ENCODE results near the gene GOLT1A. TPM values are rescaled to one million over a fixed set of nuclear protein-coding genes. Genes with fewer than 3 reads are reported as not detected.

GOLT1A gene
- polyA plus RNA-seq, 1 donor from 2014 or later, result not detected

DNA sequence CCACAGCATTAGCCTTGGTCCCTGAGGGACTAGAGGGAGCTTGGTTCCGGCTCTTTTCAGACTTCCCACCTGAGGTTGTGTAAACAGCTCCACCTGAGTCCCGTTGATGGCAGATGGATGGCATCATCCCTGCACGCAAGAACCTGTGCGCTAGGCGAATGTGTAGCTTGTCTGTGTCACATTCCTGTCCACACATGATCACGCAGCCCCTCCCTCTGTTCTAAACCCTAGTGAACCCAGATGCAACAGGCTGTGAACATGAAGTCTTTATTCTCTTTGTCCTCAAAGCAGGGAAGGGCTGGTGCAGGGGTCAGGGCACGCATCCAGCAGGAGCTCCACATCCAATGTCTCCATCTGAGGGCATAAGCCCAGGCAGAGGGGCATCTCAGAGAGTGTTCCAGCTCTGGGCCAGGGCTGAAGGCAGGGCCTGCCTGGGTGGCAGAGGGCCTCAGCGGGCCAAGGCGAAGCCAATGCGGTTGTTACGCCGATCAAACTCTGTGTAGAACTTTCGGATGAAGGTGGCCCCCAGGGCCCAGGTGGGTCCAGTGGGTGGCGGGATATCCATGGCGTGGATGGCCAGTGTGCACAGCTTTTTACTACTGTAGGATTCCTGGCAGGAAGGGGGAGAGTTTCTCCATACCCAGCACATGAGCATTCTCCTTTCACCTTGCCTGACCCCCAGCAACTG is 59.1 kb downstream of the GOLT1A start:
- peaks cover 29% of the 10 kb centered on the region for H3K27me3 ChIP-seq (ENCODE audit: insufficient read depth, low read depth, low read length)
- H2AFZ ChIP-seq (ENCODE audit: low read depth, low read length), result no peak overlapping the region
- no peak overlapping the region for H3K9ac ChIP-seq (ENCODE audit: low read length)
- TF ChIP-seq EZH2 (IDR thresholded peaks at IDR 0.05; ENCODE audit: borderline replicate concordance, insufficient read depth, low read length, poor library complexity, severe bottlenecking) (no peak), CTCF (IDR thresholded peaks at IDR 0.05; ENCODE audit: poor library complexity, severe bottlenecking) (no peak), POLR2AphosphoS5 (IDR thresholded peaks at IDR 0.05) (no peak), SMC3 (conservative IDR thresholded peaks at IDR 0.05; ENCODE audit: poor library complexity) (no peak), TAF1 (IDR thresholded peaks at IDR 0.05; ENCODE audit: low read depth) (no peak), MXI1 (conservative IDR thresholded peaks at IDR 0.05; ENCODE audit: poor library complexity, severe bottlenecking) (no peak), RAD21 (conservative IDR thresholded peaks at IDR 0.05) (no peak), EP300 (conservative IDR thresholded peaks at IDR 0.05; ENCODE audit: poor library complexity, severe bottlenecking) (no peak)
- TF ChIP-seq, protein P1, sequence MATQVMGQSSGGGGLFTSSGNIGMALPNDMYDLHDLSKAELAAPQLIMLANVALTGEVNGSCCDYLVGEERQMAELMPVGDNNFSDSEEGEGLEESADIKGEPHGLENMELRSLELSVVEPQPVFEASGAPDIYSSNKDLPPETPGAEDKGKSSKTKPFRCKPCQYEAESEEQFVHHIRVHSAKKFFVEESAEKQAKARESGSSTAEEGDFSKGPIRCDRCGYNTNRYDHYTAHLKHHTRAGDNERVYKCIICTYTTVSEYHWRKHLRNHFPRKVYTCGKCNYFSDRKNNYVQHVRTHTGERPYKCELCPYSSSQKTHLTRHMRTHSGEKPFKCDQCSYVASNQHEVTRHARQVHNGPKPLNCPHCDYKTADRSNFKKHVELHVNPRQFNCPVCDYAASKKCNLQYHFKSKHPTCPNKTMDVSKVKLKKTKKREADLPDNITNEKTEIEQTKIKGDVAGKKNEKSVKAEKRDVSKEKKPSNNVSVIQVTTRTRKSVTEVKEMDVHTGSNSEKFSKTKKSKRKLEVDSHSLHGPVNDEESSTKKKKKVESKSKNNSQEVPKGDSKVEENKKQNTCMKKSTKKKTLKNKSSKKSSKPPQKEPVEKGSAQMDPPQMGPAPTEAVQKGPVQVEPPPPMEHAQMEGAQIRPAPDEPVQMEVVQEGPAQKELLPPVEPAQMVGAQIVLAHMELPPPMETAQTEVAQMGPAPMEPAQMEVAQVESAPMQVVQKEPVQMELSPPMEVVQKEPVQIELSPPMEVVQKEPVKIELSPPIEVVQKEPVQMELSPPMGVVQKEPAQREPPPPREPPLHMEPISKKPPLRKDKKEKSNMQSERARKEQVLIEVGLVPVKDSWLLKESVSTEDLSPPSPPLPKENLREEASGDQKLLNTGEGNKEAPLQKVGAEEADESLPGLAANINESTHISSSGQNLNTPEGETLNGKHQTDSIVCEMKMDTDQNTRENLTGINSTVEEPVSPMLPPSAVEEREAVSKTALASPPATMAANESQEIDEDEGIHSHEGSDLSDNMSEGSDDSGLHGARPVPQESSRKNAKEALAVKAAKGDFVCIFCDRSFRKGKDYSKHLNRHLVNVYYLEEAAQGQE (IDR thresholded peaks at IDR 0.05; ENCODE audit: borderline replicate concordance), result no peak
- H3K9me2 ChIP-seq (ENCODE audit: insufficient read depth, low read length), result no peaks in the 10 kb centered on the region
- no peaks in the 10 kb centered on the region for H3K9me3 ChIP-seq (ENCODE audit: low read length)
- no peaks in the 10 kb centered on the region for H4K20me1 ChIP-seq (ENCODE audit: insufficient read depth)
- H3F3A ChIP-seq (ENCODE audit: insufficient read depth, low read length, poor library complexity, severe bottlenecking), result no peaks in the 10 kb centered on the region
- no peaks in the 10 kb centered on the region for H3K36me3 ChIP-seq (ENCODE audit: insufficient read depth, low read length)
- no peak overlapping the region for H3K4me3 ChIP-seq (ENCODE audit: low read length)
- H3K4me2 ChIP-seq (ENCODE audit: low read length), result no peak overlapping the region
- H3K27ac ChIP-seq (ENCODE audit: low read length), result no peak overlapping the region
- H3K79me2 ChIP-seq (replicated peaks; ENCODE audit: insufficient read depth, low read length), result no peaks in the 10 kb centered on the region

DNA sequence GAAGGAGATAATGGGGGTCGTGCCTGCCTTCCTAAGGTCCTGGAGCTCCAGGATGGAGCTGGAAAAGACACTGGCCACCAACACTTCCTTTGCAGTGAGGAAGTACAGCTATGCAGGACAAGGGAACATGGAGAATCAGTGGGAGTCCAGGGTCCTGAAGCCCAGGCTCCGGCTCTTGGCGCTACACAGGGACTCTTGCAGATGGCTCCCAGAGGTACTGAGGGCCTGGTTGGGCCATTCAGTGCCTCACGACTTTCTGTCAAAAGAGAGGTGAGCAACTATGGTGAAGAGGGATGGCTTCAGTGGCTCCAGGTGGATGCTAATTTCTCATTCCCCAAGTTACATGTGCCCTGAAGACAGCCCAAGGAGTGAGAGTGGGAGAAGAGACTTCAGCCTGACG is 60.1 kb downstream of the GOLT1A start:
- H3K9ac ChIP-seq (ENCODE audit: low read length), result no peak overlapping the region
- H3K27ac ChIP-seq (ENCODE audit: low read length), result no peak overlapping the region
- no peak overlapping the region for H3K4me3 ChIP-seq (ENCODE audit: low read length)
- no peaks in the 10 kb centered on the region for H3K36me3 ChIP-seq (ENCODE audit: insufficient read depth, low read length)
- no peaks in the 10 kb centered on the region for H3K79me2 ChIP-seq (replicated peaks; ENCODE audit: insufficient read depth, low read length)
- no peak overlapping the region for H2AFZ ChIP-seq (ENCODE audit: low read depth, low read length)
- TF ChIP-seq POLR2AphosphoS5 (IDR thresholded peaks at IDR 0.05) (no peak), EZH2 (IDR thresholded peaks at IDR 0.05; ENCODE audit: borderline replicate concordance, insufficient read depth, low read length, poor library complexity, severe bottlenecking) (no peak), TAF1 (IDR thresholded peaks at IDR 0.05; ENCODE audit: low read depth) (no peak), RAD21 (conservative IDR thresholded peaks at IDR 0.05) (no peak)
- no peaks in the 10 kb centered on the region for H3K9me2 ChIP-seq (ENCODE audit: insufficient read depth, low read length)
- peaks cover 29% of the 10 kb centered on the region for H3K27me3 ChIP-seq (ENCODE audit: insufficient read depth, low read depth, low read length)
- no peak overlapping the region for H3K4me2 ChIP-seq (ENCODE audit: low read length)
- no peaks in the 10 kb centered on the region for H3F3A ChIP-seq (ENCODE audit: insufficient read depth, low read length, poor library complexity, severe bottlenecking)
- no peaks in the 10 kb centered on the region for H4K20me1 ChIP-seq (ENCODE audit: insufficient read depth)
- no peaks in the 10 kb centered on the region for H3K9me3 ChIP-seq (ENCODE audit: low read length)

Data from neural cell (in vitro differentiated cells).